Muscle layer of duodenum (tissue), 2 donors: ENCODE measurements around the gene ZSCAN32.

Source experiments
- H3K27ac ChIP-seq: one replicate; pipeline ENCODE4 v1.7.0; 2013; ENCODE audit warnings: mild to moderate bottlenecking, low read length
- H3K27me3 ChIP-seq: one replicate; pipeline ENCODE4 v1.7.0; 2013; ENCODE audit warnings: low read depth, mild to moderate bottlenecking, control low read depth, low read length
- H3K36me3 ChIP-seq, 2 donors: one replicate each; pipeline ENCODE4 v1.7.0; 2013; ENCODE audit warnings: low read length in 2 of 2, control low read depth in 1 of 2, mild to moderate bottlenecking in 1 of 2; ENCODE audit not compliant: insufficient read depth in 2 of 2, control insufficient read depth in 1 of 2
- H3K4me1 ChIP-seq, 2 donors: one replicate each; pipeline ENCODE4 v1.7.0; 2013; ENCODE audit warnings: low read length in 2 of 2, mild to moderate bottlenecking in 2 of 2, control low read depth in 1 of 2, moderate library complexity in 1 of 2; ENCODE audit not compliant: insufficient read depth in 2 of 2, control insufficient read depth in 1 of 2
- H3K4me3 ChIP-seq, 2 donors: one replicate each; pipeline ENCODE4 v1.7.0; 2013; ENCODE audit warnings: low read length in 2 of 2, low read depth in 1 of 2, mild to moderate bottlenecking in 1 of 2
- H3K9me3 ChIP-seq, 2 donors: one replicate each; pipeline ENCODE4 v1.7.0; 2013; ENCODE audit warnings: low read length in 2 of 2, control low read depth in 1 of 2, mild to moderate bottlenecking in 1 of 2; ENCODE audit not compliant: control insufficient read depth in 1 of 2
- donor health status: healthy.

ZSCAN32 gene

DNA sequence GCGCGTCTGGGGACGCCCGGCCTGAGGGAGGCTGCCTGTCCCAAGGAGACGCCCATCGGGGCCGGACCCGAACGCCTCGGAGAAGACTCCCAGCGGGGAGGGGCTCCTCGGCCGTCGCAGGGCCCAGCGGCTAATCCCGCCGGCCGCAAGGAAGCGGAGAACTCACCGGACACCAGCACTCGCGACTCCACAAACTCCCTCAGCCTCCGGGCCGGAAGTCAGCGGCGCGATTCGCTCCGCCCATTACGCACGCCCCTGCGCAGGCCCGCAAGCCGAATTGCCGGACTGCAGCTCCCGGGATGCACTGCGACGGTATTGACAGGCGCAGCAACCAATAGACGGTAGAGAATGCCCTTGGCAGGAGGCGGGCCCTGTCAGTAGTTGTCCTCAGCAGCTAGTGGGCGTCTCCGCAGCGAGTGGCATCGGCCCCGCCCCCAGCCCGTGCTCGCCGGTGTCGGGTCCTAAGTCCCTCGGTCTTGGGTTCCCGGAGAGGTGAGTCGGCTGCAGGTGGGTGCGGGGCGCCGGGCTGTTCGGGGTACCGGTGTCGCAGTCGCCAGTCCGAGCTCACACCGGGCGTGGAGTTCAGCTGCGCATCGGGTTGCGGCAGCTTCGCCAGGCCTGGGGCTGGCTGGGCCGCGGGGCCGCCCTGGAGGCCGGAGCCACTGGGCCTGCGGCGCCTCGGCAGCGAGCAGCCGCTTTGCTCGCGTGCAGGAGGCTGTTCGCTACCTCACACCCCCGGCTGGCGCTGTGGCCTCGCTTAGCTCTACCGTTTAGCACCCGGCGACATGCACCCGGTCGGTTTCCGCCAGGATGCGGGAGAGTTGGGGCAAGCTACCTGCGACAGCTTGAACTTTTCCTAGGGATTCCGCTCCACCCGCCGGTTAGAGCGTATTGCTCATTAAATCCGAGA is at the start of gene ZSCAN32, which contains the start of gene ZNF174:
ZSCAN32 (minus strand) TSS at position 226 of the 910 bp plus-strand sequence. CDS start 3,447 bp downstream, outside the sequence.
ZNF174 (plus strand) TSS at position 437 of the 910 bp plus-strand sequence. CDS start 790 bp downstream, outside the sequence.
- H3K9me3 ChIP-seq: peaks cover 15 to 48% of the 10 kb centered on the region in 2 donors
- peak within 1 kb of the TSS; percentile 80 to 86 for H3K4me3 ChIP-seq
- H3K4me1 ChIP-seq: peaks cover 6 to 16% of the 10 kb centered on the region in 2 donors
- H3K27ac ChIP-seq: peak within 1 kb of the TSS; percentile 72
- H3K36me3 ChIP-seq: peaks cover 25 to 54% of the 10 kb centered on the region in 2 donors
- no peaks in the 10 kb centered on the region for H3K27me3 ChIP-seq

DNA sequence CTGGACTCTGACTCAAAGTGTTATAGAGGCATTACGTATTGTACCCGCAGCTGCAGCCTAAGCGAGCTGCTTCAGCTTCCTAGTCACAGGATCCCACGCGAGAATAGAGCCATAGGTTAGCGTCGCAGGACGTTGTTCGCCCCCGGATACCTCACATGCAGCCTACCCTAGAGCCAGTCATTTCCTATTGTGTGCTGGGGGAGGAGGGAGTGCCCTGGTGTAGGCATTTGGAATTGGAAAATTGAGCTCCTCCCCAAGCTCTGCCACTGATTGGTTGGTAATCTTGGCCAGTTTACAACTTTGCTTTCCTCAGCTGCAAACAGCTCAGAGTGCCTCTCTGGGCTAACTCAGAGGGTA is 43.2 kb upstream of the ZSCAN32 start:
- Histone ChIP-seq H3K36me3 (peaks cover 0 to 21% of the 10 kb centered on the region in 2 donors), H3K9me3 (peaks cover 4% of the 10 kb centered on the region in 2 donors), H3K27me3 (no peaks in the 10 kb centered on the region), H3K4me1 (peaks cover 0 to 8% of the 10 kb centered on the region in 2 donors), H3K27ac (peak overlapping the region; percentile 87), H3K4me3 (peak overlapping the region; percentile 77 to 84)

DNA sequence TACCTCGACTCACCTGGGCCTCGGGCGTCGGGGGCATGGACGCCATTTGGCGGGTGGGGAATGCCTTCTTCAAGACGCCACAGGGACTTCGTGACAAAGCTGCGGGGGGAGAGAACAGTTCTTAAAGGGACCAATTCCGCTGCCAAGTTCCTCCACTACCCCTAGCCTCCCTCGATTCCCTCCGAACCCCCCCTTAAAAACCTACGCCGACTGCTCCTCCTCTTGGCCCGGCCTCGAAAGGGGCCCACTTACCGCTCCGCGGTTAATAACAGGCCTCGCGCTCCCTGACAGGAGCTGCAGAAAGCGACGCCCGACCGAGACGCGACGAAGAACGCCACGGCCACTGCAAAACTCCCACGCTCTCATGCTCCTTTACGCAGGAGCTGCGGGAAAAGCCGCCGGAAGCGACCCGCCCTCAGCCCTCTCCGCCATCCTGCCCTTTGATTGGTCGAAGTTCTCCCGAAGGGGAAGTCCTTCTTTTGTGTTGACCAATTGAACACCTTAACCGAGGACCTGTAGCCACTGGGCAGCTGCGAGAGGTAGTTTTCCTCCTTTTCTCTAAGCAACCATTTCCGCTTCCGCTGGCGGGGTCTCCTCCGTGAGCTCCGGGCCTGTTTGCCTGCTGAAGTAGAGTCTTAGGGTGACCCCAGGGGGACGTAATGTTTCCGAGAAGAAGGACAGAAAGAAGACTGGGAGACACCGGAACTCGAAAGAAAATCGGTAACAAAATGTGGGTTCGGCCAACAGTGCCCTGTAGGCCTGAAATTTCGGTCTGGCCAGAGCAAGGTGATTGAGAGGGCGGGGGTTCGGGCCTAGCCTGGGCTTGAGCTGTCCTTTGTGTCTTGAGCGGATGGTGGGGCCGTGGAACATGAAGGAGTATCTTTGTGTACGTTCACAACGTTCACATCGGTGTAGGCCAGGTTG is 42.6 kb upstream of the ZSCAN32 start, which contains the start of the genes NAA60 and ZNF597:
NAA60 (plus strand) TSS at position 573 of the 924 bp plus-strand sequence. CDS start 32,548 bp downstream, outside the sequence.
ZNF597 (minus strand) TSS at position 397 of the 924 bp plus-strand sequence; CDS start at position 46, 351 bp downstream.
- Histone ChIP-seq H3K27ac (peak within 1 kb of the TSS; percentile 87), H3K4me3 (peak within 1 kb of the TSS; percentile 77 to 84), H3K4me1 (peaks cover 0 to 8% of the 10 kb centered on the region in 2 donors), H3K27me3 (no peaks in the 10 kb centered on the region), H3K9me3 (peaks cover 4% of the 10 kb centered on the region in 2 donors), H3K36me3 (peaks cover 0 to 23% of the 10 kb centered on the region in 2 donors)

DNA sequence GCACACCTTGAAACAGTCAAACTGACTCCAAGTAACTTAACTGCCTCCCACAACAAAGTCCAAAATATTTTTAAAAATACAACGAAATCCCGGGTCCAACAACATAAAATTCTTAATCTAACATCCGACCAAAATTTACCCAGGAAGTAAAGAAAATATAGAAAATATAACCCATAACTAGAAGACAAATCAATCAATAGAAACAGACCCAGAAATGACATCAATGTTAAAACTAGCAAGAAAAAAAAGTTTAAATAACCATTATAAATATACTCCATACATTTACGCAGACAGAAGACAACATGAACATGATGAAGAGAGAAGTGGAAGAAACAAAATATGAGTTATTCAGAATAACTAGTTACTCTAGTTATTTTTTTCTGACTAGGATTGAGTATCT is 38.8 kb upstream of the ZSCAN32 start:
- Histone ChIP-seq H3K9me3 (peaks cover 4% of the 10 kb centered on the region in 2 donors), H3K4me1 (peaks cover 0 to 5% of the 10 kb centered on the region in 2 donors), H3K27ac (no peak overlapping the region), H3K27me3 (no peaks in the 10 kb centered on the region), H3K36me3 (peaks cover 7 to 40% of the 10 kb centered on the region in 2 donors), H3K4me3 (no peak overlapping the region)

DNA sequence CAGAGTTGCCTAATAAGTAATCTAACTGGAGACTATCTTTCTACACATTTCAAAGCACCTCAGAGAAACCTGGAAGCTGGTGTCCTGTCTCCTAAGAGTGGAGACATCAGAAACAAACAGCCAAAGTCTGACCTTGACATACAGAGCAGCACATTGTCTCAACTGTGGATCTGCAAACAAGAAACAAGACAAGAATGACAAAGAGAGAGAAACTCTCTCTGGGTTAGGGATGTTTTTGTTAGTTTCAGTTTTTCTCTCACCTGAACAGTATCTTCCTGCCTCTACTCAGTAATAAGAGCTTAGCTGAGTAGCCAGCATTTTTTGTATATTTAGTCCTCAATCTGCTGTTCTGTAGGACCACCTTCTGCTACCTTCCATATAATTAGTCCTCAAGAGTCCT is 33.6 kb upstream of the ZSCAN32 start:
- Histone ChIP-seq H3K27ac (no peak overlapping the region), H3K36me3 (peaks cover 14 to 49% of the 10 kb centered on the region in 2 donors), H3K4me1 (no peaks in the 10 kb centered on the region), H3K9me3 (no peaks in the 10 kb centered on the region), H3K4me3 (no peak overlapping the region), H3K27me3 (no peaks in the 10 kb centered on the region)

DNA sequence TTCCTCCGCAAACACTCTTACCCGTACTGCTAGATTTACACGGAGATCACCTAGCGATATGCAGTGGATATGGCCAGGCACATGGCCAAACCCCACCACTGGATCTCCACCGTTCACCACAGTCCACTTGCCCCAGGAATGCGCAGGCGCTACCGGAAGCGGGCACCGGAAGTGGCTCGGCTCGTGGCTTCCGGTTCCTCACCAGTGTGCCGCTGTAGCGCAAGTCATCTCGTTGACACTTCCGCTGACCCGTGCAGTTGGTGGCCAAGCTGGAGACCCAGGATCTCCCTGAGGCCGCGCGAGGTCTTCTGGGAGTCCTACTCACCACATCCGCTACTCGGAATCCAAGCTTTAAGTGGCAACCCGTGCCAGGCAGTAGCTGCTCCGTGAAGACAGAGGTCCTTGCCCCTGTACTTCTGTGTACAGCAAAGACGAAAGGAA is 31.0 kb upstream of the ZSCAN32 start:
- no peaks in the 10 kb centered on the region for H3K9me3 ChIP-seq
- no peaks in the 10 kb centered on the region for H3K4me1 ChIP-seq
- H3K4me3 ChIP-seq: peak overlapping the region; percentile 26 to 28
- H3K27me3 ChIP-seq: no peaks in the 10 kb centered on the region
- H3K27ac ChIP-seq: no peak overlapping the region
- H3K36me3 ChIP-seq: peaks cover 14 to 30% of the 10 kb centered on the region in 2 donors

DNA sequence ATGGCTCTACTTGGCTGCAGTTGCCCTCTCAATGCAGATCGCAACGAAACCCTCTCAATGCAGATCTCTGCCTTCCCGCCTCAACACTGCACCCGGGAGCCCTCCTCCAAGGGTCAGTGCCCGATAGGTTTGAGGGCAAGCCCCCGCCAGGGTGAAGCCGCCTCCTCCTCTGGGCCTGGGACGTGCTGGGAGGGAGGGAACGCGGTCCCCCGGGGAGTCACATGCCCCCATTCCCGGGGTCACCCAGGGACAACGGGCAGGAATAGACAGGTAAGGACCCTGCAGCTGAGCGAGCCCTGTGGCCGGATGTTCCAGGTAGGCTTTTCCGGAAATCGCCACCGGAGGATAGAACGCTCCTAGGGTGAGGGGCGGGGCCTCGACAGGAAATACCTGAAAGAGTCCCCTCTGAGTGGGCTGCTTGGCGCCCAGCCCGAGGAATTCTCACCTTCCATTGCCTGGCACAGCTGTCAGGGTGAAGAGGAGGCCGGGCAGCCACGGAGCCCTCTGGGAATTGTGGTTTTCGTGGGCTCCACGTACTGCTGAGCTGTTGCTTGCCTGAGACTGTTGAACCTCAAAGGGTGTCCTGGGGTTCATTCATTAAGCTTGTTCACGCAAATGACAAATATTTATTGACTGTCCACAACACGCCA is 13.1 kb upstream of the ZSCAN32 start:
- H3K4me1 ChIP-seq: no peaks in the 10 kb centered on the region
- peaks cover 24 to 82% of the 10 kb centered on the region in 2 donors for H3K9me3 ChIP-seq
- H3K27ac ChIP-seq: no peak overlapping the region
- no peaks in the 10 kb centered on the region for H3K27me3 ChIP-seq
- H3K4me3 ChIP-seq: peak overlapping the region in 1 of 2 donors; percentile 46
- peaks cover 5 to 28% of the 10 kb centered on the region in 2 donors for H3K36me3 ChIP-seq

DNA sequence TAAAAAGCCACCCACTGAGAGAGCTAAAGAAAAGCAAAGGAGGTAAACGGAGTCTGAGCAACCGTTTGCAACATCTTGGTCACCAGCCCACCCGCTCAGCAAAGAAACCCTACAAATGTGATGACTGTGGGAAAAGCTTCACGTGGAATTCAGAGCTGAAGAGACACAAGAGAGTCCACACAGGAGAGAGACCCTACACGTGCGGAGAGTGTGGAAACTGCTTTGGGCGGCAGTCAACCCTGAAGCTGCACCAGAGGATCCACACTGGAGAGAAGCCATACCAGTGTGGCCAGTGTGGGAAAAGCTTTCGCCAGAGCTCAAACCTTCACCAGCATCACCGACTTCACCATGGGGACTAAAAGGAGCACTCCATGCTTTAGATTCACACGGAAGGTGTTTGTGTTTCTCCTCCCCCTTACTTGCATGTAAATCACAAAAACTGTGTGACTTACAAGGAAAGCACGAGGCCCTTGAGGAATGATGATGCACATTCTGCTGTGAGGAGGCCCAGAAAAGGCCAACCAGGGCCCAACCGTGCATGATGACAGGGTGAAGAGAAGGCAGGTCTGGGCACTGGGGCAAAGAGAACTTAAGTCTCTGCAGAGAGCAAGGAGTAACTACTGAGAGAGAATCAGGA is 7.9 kb upstream of the ZSCAN32 start:
- peak overlapping the region; percentile 49 to 61 for H3K4me3 ChIP-seq
- H3K36me3 ChIP-seq: peaks cover 42 to 79% of the 10 kb centered on the region in 2 donors
- H3K9me3 ChIP-seq: peaks cover 58 to 92% of the 10 kb centered on the region in 2 donors

DNA sequence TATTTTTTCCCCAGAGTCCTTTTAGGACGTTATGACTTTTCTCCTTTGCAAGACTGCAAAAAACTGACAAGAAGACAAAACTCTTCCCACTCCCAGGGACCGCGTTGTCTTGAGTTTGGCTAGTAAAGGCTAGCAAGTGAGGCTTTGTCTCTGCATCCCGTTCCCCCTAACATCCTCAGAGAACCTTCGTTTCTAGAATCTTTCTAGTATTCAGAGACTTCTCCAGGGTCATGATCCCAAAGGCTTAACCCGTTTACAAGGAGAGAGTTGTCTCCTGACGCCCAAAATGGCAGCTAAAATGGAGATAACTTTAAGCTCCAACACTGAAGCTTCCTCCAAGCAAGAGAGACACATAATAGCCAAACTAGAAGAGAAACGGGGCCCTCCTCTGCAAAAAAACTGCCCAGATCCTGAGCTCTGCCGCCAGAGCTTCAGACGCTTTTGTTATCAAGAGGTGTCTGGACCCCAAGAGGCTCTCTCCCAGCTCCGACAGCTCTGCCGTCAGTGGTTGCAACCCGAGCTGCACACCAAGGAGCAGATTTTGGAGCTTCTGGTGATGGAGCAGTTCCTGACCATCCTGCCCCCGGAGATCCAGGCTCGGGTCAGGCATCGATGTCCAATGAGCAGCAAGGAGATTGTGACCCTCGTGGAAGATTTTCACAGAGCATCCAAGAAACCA is 1.1 kb upstream of the ZSCAN32 start:
- Histone ChIP-seq H3K4me1 (peaks cover 6 to 16% of the 10 kb centered on the region in 2 donors), H3K9me3 (peaks cover 23 to 49% of the 10 kb centered on the region in 2 donors), H3K27me3 (no peaks in the 10 kb centered on the region), H3K27ac (peak overlapping the region; percentile 50), H3K4me3 (peak overlapping the region; percentile 80 to 86), H3K36me3 (peaks cover 26 to 54% of the 10 kb centered on the region in 2 donors)

More for the DNA sequence above, 7.9 kb upstream of the ZSCAN32 start:
- Histone ChIP-seq H3K4me1 (no peaks in the 10 kb centered on the region), H3K27me3 (no peaks in the 10 kb centered on the region), H3K27ac (no peak overlapping the region)
